Inflammatory macrophage treated with lipopolysaccharide for 4 hours (primary cell): Measurements from ENCODE around the gene HOXA2.

Source experiments
- DNase-seq: peaks from one replicate; pipeline ENCODE4 v3.0.0-alpha.2; 2020

Gene HOXA2

DNA sequence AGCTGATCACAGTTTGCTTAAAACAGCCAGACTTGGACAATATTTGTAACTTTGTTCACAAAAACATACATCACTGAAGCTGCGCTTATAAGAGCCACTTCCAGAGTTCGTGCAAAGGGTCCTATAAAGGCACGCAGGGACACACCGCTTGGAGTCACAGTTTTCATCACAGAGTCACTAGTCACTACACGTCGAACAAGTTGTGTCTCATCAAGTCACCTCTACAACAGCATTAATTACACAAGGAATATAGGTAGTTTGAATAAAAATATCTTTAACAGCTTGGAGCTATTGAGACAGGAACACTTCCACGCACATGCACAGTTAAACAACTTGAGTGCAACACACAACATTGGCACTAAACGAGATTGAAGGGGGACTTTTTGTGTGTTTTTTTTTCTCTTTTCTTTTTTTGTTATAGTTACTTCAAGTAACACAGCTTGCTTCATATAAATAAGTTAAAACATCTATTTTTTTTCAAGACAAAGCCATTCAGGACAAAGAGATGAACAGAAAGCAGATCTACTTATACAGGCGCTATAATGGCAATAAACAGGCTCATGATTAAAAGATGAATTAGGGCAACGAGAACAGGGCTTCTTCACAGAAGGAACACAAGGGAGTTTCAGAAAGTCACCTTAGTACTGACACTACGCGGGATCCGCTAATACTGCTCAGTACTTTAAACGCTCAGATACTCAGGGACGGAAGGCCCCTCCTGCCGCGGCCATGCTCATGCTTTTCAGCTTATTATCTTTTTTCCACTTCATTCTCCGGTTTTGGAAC, 38.8 kb upstream of the HOXA2 start:
- no peak for DNase-seq

GRCh38 chr7:27140126-27140857, 37.8 kb upstream of the HOXA2 start:
- DNase-seq: no peak

DNA sequence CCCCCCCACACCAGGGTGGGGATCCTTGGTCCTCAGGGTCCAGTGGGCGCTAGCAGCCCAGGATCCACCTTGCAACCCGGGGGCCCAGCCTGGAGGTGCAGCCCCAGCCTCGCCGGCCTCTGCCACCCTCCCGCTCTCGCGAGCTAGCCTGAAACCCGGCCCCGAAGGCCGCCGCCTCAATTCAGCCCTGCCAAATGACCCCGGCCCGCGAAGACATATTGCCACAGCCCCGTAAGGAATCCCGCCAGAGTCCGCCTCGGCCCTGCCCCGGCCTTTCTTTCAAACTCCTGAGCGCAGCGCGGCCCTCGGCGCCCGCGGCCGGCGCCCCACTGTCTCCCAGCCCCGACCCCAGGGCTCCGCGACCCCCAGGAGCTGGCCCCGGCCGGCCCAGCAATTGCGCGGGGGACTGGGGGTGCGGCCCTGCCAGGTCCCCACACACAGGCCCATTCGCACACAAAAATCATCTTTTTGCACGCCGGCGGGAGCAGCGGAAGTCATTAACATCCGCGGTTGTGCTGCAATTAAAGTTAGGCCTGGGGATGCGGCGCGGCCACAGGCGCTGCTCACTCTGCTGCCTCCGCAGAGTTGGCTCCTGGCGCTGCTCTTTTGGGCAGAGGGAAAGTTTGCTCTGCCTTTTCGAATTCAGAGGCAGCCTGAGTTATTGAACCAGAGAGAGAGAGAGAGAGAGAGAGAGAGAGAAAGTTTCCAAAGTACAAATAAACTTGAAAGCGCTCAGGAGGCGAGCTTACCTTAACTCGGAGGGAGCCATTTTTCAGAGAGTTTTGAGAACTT, 37.0 kb upstream of the HOXA2 start:
- DNase-seq: no peak

- DNase-seq: no peak
Observed at GRCh38 chr7:27138985-27139333, 36.5 kb upstream of the HOXA2 start.

DNA sequence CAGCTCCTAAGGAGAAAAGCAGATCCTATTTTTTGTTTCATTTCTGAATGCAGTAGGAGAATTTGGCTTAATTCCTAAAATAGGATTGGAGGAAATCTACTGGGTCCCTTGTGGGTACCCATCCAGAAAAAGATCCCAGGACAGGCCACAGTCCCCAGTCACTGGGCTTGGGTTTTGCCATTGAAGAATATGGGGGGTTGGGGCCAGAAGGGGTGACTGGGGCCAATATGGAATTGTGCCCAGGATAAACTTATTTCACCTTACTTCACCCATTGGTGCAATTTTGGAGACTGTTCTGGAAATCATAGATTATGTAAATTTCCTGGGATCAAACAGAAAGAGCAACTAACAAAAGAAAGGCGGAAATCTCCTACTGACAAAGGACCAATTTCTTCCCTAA, 36.0 kb upstream of the HOXA2 start:
- no peak for DNase-seq

DNA sequence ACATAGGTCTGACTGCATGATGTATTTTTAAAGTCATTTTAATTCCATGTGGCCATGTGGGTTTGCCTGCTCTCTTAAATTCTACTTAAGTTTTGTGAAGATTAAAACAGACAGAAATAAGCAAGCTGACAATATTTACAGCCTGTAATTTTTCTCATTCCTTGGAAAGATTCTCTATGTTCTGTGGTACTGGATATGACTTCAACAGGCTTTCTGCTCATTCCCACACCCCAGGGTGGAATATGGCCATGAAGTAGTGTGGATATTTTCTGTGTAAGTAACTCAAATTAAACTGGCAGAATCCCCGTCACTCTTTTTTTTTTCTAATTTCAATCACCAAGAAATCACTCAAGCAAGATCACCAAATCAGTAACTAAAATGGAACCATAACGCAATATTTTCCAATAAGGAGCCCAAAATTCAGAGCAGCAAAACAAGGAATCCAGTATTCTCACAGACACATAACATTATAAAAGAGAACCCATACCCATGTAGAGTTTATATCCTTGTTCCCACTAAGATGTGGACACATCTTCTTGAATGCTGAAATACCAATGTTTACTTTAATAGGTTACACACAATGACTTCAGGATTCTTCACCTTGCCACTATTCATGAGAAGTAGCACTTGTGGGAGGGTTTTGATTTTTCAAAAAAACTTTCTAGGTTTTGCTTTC, 35.3 kb upstream of the HOXA2 start:
- no peak for DNase-seq

DNA sequence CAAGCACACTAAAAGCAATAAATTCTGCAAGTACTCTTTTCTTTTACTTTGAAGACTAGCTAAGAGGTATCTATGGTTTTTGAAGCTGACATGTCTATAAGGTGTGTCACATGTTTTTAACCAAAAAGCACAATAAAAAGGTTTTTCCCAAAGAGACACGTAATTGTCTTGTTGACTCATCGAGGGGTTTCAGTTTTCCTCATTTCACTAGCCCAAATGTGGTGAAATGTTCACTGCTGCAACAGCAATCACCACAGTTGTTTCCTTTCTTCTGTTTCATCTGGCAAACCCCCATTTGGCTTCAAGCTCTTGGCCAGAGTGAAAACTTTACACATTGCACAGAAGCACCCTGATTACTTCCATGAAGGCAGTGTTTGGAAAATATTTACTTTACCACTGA, 31.9 kb upstream of the HOXA2 start:
- peak; percentile 94 for DNase-seq

DNA sequence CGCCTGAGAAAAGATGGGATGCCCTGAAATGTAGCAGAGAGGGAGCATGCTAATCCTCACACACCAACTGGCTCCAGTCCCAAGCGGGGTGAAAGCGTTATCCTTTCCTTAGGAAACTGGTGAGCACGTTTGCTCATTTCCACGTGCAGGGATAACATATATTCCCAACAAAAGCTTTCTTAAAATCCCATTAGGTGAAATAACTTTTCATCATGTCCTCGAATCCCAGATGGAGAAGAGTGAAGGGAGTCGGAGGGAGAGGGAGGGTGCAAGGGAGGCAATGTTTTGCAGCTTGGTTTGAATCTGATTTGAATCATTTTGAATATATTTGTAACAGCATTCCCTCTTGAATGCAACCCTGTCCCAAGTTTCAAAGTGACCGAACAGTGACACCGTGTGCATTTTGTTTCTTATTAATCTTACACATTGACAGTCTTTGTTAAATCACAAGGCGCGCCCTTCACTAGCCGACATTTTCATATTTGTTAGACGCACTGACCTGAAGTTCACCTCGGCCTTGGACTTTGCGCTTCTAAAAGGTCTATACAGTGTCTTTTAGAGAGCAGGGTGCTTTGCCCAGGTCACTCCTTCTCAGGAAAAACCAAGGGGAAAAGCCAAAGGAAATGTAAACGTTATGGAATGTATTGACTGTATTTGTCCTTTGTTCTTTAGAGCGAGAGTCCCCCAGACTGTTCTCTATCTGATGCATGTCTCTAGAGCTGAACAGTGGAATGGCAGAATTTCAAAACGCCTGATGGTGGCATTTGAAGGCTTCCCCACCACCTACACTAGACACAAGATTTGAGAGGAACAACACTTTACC, 31.1 kb upstream of the HOXA2 start:
- peak; percentile 31 for DNase-seq

DNA sequence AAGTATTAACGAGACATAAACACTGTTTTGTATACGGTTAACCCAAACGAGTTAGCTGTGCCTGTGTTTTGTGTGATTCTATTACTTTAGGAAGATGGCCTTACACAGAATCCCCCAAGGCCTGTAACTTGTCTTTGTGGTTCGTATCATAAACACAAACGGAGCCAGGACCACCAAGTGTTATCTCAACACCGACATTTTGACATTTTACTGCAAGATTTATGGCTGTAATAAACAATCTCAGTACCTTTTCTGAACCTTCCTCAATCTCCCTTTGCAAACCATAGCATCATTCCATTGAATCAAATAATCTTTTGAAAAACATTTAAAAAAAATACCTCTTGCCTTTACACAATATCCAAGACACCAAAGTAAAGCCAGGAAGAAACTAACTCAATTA, 30.5 kb upstream of the HOXA2 start:
- DNase-seq: no peak

- no peak for DNase-seq
Observed at GRCh38 chr7:27132214-27132613, 29.7 kb upstream of the HOXA2 start.

DNA sequence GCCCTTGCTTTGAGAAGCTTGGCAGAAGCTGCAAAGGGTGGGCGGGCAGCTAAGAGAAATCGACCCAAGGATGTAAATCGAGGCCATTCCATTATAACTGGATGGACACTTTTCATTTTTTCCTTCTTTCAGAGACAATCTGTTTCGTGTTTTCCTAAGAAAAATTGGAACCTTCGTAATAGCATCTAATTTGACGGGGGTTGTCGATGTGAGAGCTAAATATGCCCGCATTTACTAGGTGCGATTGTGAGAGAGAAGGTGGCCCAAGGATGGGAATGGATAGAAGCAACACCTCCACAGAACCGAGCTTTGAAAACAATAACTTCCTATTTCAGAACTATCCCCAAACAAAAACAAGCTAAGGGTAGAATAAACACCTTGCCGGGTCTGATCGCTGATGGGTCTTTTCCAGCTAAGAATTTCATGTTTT, 28.9 kb upstream of the HOXA2 start:
- DNase-seq: no peak

- peak; percentile 82 for DNase-seq
Observed at GRCh38 chr7:27130540-27131389, 28.3 kb upstream of the HOXA2 start, which contains the start of gene HOXA4. TSS of gene HOXA4 (minus strand) at chr7:27130757. CDS start at chr7:27130733, 24 bp downstream.

DNA sequence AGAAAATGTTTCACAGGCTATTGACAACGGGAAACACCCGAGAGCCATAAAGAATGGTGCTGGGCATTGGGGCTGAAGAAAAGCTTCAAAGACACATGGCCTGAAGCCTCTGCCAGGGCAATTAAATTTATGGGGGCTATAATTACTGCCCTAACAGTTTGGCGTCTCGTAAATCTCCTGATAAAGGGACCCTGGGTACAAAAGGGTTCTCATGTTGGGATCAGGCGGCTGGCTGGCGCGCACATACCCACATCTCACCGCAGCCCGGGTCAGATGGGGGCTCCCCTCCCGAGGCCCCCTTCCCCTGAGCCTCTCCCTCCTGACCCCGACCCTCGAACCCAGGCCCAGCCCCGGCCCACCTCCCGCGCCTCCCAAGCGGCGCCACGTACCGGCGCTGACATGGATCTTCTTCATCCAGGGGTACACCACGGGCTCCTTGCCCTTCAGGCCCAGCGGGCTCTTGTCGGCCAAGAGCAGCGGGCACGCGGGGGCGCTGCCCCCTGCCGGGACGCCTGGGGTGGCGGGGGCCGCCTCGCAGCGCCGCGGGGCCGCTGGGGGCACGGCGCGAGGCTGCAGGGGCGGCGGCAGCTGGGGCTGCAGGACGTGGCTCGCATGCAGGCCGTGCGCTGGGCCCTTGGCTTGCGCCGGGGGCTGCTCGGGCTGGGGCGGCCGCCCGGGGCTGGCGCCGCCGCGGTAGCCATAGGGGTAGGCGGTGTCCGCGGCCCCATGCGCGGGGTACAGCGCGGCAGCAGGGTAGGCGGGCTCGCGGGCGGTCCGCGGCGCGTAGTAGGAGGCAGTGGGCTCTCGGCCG, 27.5 kb upstream of the HOXA2 start:
- DNase-seq: no peak

DNA sequence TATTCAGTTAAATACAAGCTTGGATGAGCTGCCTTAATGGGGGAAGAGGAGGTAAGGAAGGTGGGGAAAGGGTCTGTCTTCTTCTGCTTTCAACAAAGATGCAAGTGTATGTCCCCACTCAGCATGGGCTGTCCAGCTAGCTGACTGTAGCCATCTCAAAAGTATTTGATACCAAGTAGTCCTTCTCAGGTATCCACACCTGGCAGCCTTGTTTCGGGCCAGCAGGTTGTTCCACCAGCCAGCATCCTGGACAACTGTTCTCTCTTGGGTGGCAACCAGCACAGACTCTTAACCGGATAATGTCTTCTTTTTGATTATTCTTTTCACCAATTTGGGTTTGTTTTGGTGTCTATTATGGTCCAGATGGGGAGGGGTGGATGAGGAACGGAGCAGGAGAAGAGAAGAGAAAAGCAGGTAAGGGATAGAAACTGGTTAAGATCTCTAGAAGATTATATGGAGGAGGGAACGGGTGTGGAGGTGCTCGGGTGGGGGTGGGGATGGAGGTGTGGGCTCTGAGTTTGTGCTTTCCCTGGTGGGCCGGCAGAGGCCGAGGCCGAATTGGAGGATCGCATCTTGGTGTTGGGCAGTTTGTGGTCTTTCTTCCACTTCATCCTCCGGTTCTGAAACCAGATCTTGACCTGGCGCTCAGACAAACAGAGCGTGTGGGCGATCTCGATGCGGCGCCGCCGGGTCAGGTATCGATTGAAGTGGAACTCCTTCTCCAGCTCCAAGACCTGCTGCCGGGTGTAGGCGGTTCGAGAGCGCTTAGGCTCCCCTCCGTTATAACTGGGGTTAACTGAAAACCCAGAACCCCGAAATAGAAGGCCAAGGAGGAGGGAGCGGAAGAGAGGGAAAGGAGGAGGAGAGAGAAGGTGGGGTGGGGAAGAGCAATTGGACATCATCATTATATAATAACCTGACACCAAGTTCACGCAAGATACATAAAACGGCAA, 26.6 kb upstream of the HOXA2 start:
- DNase-seq: no peak

DNA sequence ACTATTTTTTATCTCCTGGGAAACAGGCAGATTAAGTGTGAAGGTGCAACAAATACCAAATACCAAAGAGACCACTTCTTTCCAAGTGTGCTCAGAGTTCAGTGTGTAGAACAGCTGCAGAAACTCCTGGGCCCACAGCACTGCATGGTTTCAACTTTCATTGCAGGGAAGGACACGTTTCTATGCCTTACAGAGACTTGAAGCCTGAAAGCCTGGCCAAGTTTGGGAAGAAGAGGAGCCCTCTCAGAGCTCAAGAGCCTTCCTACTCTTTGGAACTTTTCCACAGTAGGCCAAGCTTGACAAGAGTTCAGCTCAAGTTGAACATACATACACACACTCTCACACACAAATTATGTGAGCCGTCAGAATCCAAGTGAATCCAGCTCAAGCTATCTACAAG, 25.6 kb upstream of the HOXA2 start:
- DNase-seq: no peak

- no peak for DNase-seq
Observed at GRCh38 chr7:27126596-27127327, 24.3 kb upstream of the HOXA2 start.

GRCh38 chr7:27125986-27126394, 23.5 kb upstream of the HOXA2 start:
- no peak for DNase-seq
